Activated naive CD4-positive, alpha-beta T cell treated with anti-CD3 and anti-CD28 coated beads, Interleukin-2, amount 10 ng/mL, durations not matched to agents 7 days and 5 days (primary cell): ENCODE results near the gene FHIT.

ENCODE experiments used
- CTCF ChIA-PET: fragments of 350-600 bp; sonication (Branson Sonifier 250); formaldehyde crosslinking; loops from one replicate; lab custom pipeline; 2021; ENCODE audit warnings: antibody characterized with exemption; lab: Charles Lee
- DNase-seq: peaks from one replicate; pipeline ENCODE4 v3.0.0-alpha.2; 2020
- H3K27ac Mint-ChIP-seq: one replicate; pipeline ENCODE4 v1.8.0; 2021; ENCODE audit warnings: mild to moderate bottlenecking, moderate library complexity, mixed read lengths
- H3K27me3 Mint-ChIP-seq: one replicate; pipeline ENCODE4 v1.8.0; 2021; ENCODE audit warnings: mild to moderate bottlenecking, mixed read lengths
- H3K36me3 Mint-ChIP-seq: one replicate; pipeline ENCODE4 v1.8.0; 2021; ENCODE audit warnings: mixed read lengths
- H3K4me1 Mint-ChIP-seq: one replicate; pipeline ENCODE4 v1.8.0; 2021; ENCODE audit warnings: mixed read lengths
- H3K4me3 Mint-ChIP-seq: one replicate; pipeline ENCODE4 v1.8.0; 2021; ENCODE audit warnings: mild to moderate bottlenecking, moderate library complexity, mixed read lengths
- H3K9me3 Mint-ChIP-seq: one replicate; pipeline ENCODE4 v1.8.0; 2021; ENCODE audit warnings: mixed read lengths

FHIT gene

GRCh38 chr3:60771766-60772165 lies 479.5 kb downstream of the FHIT start:
- no peak overlapping the region for H3K4me3 Mint-ChIP-seq

GRCh38 chr3:60770532-60770931 lies 480.7 kb downstream of the FHIT start:
- Mint-ChIP-seq H3K9me3 (peaks cover 4% of the 10 kb centered on the region), H3K27ac (no peak overlapping the region), H3K4me1 (no peaks in the 10 kb centered on the region), H3K27me3 (no peaks in the 10 kb centered on the region), H3K36me3 (no peaks in the 10 kb centered on the region), H3K4me3 (no peak overlapping the region)
- no peak for DNase-seq
- CTCF ChIA-PET: no interaction called here

More at GRCh38 chr3:60771766-60772165, 479.5 kb downstream of the FHIT start:
- no peaks in the 10 kb centered on the region for H3K4me1 Mint-ChIP-seq
- H3K27ac Mint-ChIP-seq: no peak overlapping the region
- no peaks in the 10 kb centered on the region for H3K27me3 Mint-ChIP-seq
- H3K36me3 Mint-ChIP-seq: no peaks in the 10 kb centered on the region
- no peak for DNase-seq
- peaks cover 7% of the 10 kb centered on the region for H3K9me3 Mint-ChIP-seq
- CTCF ChIA-PET: no interaction called here

DNA sequence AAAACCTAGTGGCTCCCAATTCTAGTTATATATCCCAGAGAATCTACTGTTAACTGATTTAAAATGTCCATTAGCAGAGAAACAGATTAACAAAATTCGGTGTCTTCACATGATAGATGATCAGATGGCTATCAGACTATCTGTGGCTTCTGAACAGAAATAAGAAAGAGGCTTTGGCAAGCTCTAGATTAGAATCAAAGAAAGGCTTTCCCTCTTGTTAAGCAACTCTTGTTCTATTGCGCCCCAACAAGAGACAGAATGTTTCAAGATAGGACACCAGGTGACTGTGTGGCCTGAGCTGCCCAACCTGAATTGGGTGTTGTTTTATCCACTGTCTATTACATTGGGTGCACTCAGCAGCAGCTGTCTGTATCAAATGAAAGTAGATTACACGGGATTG lies 483.7 kb downstream of the FHIT start:
- CTCF ChIA-PET: no interaction called here
- Mint-ChIP-seq H3K4me3 (no peak overlapping the region), H3K27me3 (no peaks in the 10 kb centered on the region), H3K9me3 (no peaks in the 10 kb centered on the region), H3K36me3 (no peaks in the 10 kb centered on the region), H3K4me1 (no peaks in the 10 kb centered on the region), H3K27ac (no peak overlapping the region)
- DNase-seq: no peak

GRCh38 chr3:60765776-60766175 lies 485.5 kb downstream of the FHIT start:
- Mint-ChIP-seq H3K4me3 (no peak overlapping the region), H3K9me3 (no peaks in the 10 kb centered on the region), H3K27me3 (no peaks in the 10 kb centered on the region), H3K36me3 (no peaks in the 10 kb centered on the region), H3K27ac (no peak overlapping the region), H3K4me1 (no peaks in the 10 kb centered on the region)
- no peak for DNase-seq
- CTCF ChIA-PET: no interaction called here

DNA sequence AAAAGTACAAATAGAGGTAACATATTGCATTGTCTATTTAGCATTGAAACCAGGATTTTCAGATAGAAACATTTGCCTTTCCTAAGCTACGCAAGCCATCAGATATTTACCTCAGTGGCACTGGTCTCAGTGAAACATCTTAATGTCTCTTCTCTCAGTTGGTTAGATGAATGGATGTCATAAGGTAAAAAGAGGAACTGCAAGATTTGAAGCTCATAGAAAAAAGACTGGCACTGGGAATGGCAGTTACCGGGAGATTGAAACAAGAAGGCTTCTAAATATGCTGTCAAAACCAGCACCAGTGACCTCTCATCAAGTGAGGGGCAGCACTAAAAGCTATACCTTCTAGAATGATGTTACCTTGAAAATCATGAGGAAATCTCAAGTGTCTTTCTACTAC lies 486.4 kb downstream of the FHIT start:
- CTCF ChIA-PET: no interaction called here

GRCh38 chr3:60760145-60760544 lies 491.1 kb downstream of the FHIT start:
- peaks cover 9% of the 10 kb centered on the region for H3K4me1 Mint-ChIP-seq
- H3K9me3 Mint-ChIP-seq: peaks cover 3% of the 10 kb centered on the region
- no peak for DNase-seq
- no peak overlapping the region for H3K4me3 Mint-ChIP-seq
- H3K27me3 Mint-ChIP-seq: no peaks in the 10 kb centered on the region
- no peak overlapping the region for H3K27ac Mint-ChIP-seq
- no peaks in the 10 kb centered on the region for H3K36me3 Mint-ChIP-seq
- CTCF ChIA-PET: no interaction called here

More for the DNA sequence above, 486.4 kb downstream of the FHIT start:
- Mint-ChIP-seq H3K4me3 (no peak overlapping the region), H3K36me3 (no peaks in the 10 kb centered on the region), H3K4me1 (peaks cover 2% of the 10 kb centered on the region), H3K9me3 (no peaks in the 10 kb centered on the region), H3K27me3 (no peaks in the 10 kb centered on the region), H3K27ac (no peak overlapping the region)
- no peak for DNase-seq

DNA sequence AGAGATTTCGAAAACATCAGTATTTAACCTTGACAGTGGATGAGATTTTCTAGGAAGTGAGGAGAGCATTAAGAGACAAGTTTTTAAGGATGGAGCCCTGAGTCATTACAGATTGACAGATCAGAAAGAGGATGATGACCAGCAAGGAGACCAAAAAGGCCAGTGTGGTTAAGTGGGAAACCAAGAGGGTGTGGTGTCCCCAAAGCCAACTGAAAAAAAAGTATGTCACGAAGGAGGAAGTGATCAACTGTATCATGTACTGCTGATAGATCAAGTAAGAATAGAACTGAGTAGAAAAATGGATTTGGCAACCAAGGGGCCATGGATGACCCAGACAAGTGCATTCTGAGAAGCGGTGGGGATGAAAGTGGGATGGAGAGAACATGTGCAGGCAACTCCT lies 491.8 kb downstream of the FHIT start:
- Mint-ChIP-seq H3K27me3 (no peaks in the 10 kb centered on the region), H3K4me3 (no peak overlapping the region), H3K9me3 (peaks cover 3% of the 10 kb centered on the region), H3K36me3 (no peaks in the 10 kb centered on the region), H3K4me1 (peaks cover 9% of the 10 kb centered on the region), H3K27ac (no peak overlapping the region)
- CTCF ChIA-PET: no interaction called here
- no peak for DNase-seq

DNA sequence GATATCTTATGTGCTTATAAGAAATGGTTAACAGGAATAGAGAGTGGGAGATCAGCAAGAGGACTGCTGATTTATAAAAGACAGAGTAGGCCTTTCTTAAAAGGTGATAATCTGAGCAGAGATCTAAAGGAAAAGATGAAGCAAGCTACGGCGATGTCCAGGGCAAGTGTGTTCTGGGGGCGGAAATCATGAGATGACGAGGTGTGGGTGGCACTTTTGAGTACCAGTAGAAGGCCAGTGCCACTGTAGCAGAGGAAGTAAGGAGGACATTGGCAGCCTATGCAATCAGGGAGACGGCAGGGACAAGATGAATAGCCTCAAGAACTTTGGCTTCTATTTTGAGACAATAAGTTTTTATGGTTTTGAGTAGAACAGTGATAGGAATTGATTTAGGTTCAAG lies 492.4 kb downstream of the FHIT start:
- DNase-seq: no peak
- Mint-ChIP-seq H3K4me1 (peaks cover 9% of the 10 kb centered on the region), H3K36me3 (no peaks in the 10 kb centered on the region), H3K9me3 (peaks cover 3% of the 10 kb centered on the region), H3K27ac (no peak overlapping the region), H3K27me3 (no peaks in the 10 kb centered on the region), H3K4me3 (no peak overlapping the region)
- CTCF ChIA-PET: no interaction called here

GRCh38 chr3:60758171-60758570 lies 493.1 kb downstream of the FHIT start:
- no peak overlapping the region for H3K4me3 Mint-ChIP-seq
- CTCF ChIA-PET: no interaction called here
- H3K4me1 Mint-ChIP-seq: peaks cover 9% of the 10 kb centered on the region
- H3K36me3 Mint-ChIP-seq: no peaks in the 10 kb centered on the region
- no peak for DNase-seq
- H3K27me3 Mint-ChIP-seq: no peaks in the 10 kb centered on the region
- no peak overlapping the region for H3K27ac Mint-ChIP-seq
- H3K9me3 Mint-ChIP-seq: peaks cover 3% of the 10 kb centered on the region

DNA sequence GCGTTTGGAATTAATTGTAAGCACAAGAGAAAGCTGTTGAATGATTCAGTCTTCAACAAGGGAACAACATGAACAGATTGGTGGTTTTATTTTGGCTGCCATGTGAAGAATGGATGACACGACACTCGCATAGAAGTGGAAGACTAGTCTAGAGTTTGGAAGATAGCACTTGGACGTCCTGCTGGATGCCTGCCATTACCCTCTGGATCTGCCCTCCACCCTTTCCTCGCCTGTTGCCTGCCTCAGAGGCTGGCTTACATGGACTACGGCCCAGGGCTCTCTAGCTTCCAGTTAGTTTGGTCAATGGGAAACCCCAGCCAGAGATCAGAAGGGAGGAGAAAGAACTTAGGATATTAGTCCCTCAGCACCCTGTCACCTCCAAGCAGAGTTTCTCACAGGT lies 493.5 kb downstream of the FHIT start:
- Mint-ChIP-seq H3K36me3 (no peaks in the 10 kb centered on the region), H3K9me3 (peaks cover 3% of the 10 kb centered on the region), H3K4me1 (peaks cover 9% of the 10 kb centered on the region), H3K27me3 (no peaks in the 10 kb centered on the region), H3K27ac (no peak overlapping the region), H3K4me3 (no peak overlapping the region)
- no peak for DNase-seq
- CTCF ChIA-PET: no interaction called here

- Mint-ChIP-seq H3K27ac (no peak overlapping the region), H3K4me1 (peaks cover 9% of the 10 kb centered on the region), H3K4me3 (no peak overlapping the region), H3K9me3 (peaks cover 3% of the 10 kb centered on the region), H3K36me3 (no peaks in the 10 kb centered on the region), H3K27me3 (no peaks in the 10 kb centered on the region)
- no peak for DNase-seq
- CTCF ChIA-PET: interaction anchor here (0.6 kb wide), 1 partner anchor 11 kb away, joined by 4 read pairs; no protein-coding TSS in a partner anchor
These were observed 494.8 kb downstream of the FHIT start for GRCh38 chr3:60756241-60757030.

DNA sequence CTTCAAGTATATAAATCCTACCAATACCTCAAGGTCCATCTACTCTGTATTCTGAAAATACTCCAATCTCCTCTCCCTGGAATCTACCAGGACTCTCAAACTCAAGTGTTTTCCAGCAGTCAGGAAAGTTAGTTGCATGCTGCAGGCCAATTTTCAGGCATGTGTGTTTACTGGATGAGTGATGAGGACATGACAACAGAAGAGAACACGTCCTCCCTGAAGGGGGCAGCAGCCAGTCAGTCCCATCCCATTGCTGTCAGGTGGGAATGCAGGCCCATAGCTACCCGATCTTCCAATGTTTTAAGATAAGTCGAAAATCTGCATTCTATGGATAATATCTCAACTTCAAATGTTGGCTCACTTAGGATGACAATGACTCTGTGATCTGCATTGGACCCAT lies 496.2 kb downstream of the FHIT start:
- Mint-ChIP-seq H3K4me1 (peaks cover 8% of the 10 kb centered on the region), H3K4me3 (no peak overlapping the region), H3K36me3 (no peaks in the 10 kb centered on the region), H3K27ac (no peak overlapping the region), H3K27me3 (no peaks in the 10 kb centered on the region), H3K9me3 (peaks cover 10% of the 10 kb centered on the region)
- CTCF ChIA-PET: no interaction called here
- DNase-seq: no peak

- no peaks in the 10 kb centered on the region for H3K36me3 Mint-ChIP-seq
- H3K27ac Mint-ChIP-seq: no peak overlapping the region
- no peak overlapping the region for H3K4me3 Mint-ChIP-seq
- peaks cover 10% of the 10 kb centered on the region for H3K9me3 Mint-ChIP-seq
- CTCF ChIA-PET: no interaction called here
- H3K27me3 Mint-ChIP-seq: no peaks in the 10 kb centered on the region
- peaks cover 5% of the 10 kb centered on the region for H3K4me1 Mint-ChIP-seq
- DNase-seq: no peak
These were observed 496.6 kb downstream of the FHIT start for GRCh38 chr3:60754617-60755016.

GRCh38 chr3:60752809-60753208 lies 498.4 kb downstream of the FHIT start:
- DNase-seq: no peak
- Mint-ChIP-seq H3K4me1 (no peaks in the 10 kb centered on the region), H3K9me3 (peaks cover 10% of the 10 kb centered on the region), H3K4me3 (no peak overlapping the region), H3K27ac (no peak overlapping the region), H3K36me3 (peaks cover 1% of the 10 kb centered on the region), H3K27me3 (no peaks in the 10 kb centered on the region)
- CTCF ChIA-PET: no interaction called here

DNA sequence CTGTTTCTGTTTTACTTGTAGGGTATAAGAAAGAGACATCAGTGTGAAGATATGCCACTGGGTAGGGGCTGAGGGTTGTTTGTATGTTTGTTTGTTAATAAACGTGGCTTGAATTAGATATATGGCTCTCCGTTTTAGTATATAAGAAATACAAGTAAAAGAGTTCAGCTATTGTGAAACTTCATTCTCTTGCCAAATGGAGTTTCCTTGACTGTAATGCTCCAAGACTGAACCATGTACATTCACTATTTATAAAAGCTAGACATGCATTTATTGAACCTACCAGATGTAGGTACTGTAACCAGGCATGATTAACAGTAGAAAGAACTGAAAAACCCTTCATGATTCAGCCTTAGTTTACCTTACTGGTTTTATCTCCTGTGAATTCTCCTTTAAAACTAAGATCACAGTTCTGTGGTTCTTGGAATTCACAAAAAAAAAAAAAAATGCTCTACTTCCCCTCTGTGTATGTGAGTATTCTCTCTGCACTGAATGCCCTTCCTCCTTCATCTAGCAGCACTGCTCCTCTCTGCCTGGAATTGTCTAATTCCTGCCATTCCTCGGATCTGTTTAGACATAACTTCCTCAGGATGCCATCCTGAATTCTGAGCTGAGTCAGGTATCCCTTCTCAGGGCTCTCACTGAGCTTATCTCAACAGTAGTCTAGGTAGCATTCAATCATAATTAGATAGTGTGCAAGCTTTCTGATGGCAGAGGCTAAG lies 504.4 kb downstream of the FHIT start:
- H3K9me3 Mint-ChIP-seq: peaks cover 10% of the 10 kb centered on the region
- H3K36me3 Mint-ChIP-seq: peaks cover 1% of the 10 kb centered on the region
- H3K4me3 Mint-ChIP-seq: no peak overlapping the region
- no peak overlapping the region for H3K27ac Mint-ChIP-seq
- CTCF ChIA-PET: no interaction called here
- no peak for DNase-seq
- H3K27me3 Mint-ChIP-seq: no peaks in the 10 kb centered on the region
- H3K4me1 Mint-ChIP-seq: no peaks in the 10 kb centered on the region
